K562 (cell line): ENCODE data around the gene VIT. TPM values are rescaled to one million over a fixed set of nuclear protein-coding genes. Genes with fewer than 3 reads are reported as not detected.

ENCODE experiments used
- ATAC-seq: fragments of 200-7000 bp; cut with Tn5 transposase; 3 replicates; pipeline ENCODE4 v1.9.1; 2020; ENCODE audit warnings: moderate library complexity
- BruUV-seq: library from RNA; stranded (reverse); fragments of 400-500 nt; replicated peaks from 2 replicates; lab custom pipeline; 2021; lab: Mats Ljungman, UMichigan
- CTCF ChIA-PET: fragments of 300-600 bp; formaldehyde crosslinking; extraction: SDS; loops from one replicate; lab custom pipeline; 2021; ENCODE audit warnings: low intra/inter-chr PET ratio; lab: Yijun Ruan, JAX
- POLR2A ChIA-PET: fragments of 300-600, 350-650 bp; sonication (Branson Sonifier 250); formaldehyde crosslinking; extraction: SDS; loops from one replicate; lab custom pipeline; 2021; ENCODE audit warnings: antibody characterized with exemption, inconsistent platforms; lab: Yijun Ruan, JAX
- DNase-seq, 4 experiments: peaks; one replicate each; pipeline versions ENCODE4 v3.0.0 to v3.0.0-alpha.2; 2011 to 2018; ENCODE audit warnings: low spot score in 3 of 4, mixed read lengths in 3 of 4; ENCODE audit errors: extremely low read depth in 1 of 4
- FAIRE-seq: peaks from 2 replicates; lab custom pipeline; 2011; peaks lifted over from hg19 to GRCh38; lab: Jason Lieb, UNC
- H2AFZ ChIP-seq: 2 replicates; pipeline ENCODE4 v1.6.0; 2011; ENCODE audit warnings: low read depth, low read length, control low read depth, inconsistent platforms
- H3K27ac ChIP-seq: fragments of 200-600 bp; 3 replicates; pipeline ENCODE4 v1.8.0; 2011; ENCODE audit warnings: low read depth, mild to moderate bottlenecking, control low read depth, inconsistent platforms, low read length, moderate library complexity, mixed read lengths; ENCODE audit errors: extremely low read depth
- H3K27me3 ChIP-seq, 2 experiments: fragments of 300-600 bp in 1 of 2; 2 replicates in 1 of 2; 3 replicates in 1 of 2; pipeline versions ENCODE4 v1.6.0 to v1.8.0; 2011; ENCODE audit warnings: inconsistent platforms in 2 of 2, low read length in 2 of 2, mild to moderate bottlenecking in 1 of 2, mixed read lengths in 1 of 2, moderate library complexity in 1 of 2; ENCODE audit not compliant: control insufficient read depth in 2 of 2, insufficient read depth in 2 of 2
- H3K36me3 ChIP-seq: fragments of 300-600 bp; 3 replicates; pipeline ENCODE4 v1.8.0; 2011; ENCODE audit warnings: mild to moderate bottlenecking, low read length, inconsistent platforms; ENCODE audit not compliant: control insufficient read depth, insufficient read depth
- H3K4me1 ChIP-seq, 2 experiments: fragments of 200-600 bp in 1 of 2; replicated peaks in 1 of 2; 2 replicates in 1 of 2; 3 replicates in 1 of 2; pipeline versions ENCODE4 v1.5.1 to v1.8.0; 2011; ENCODE audit warnings: inconsistent platforms in 2 of 2, low read length in 2 of 2, mild to moderate bottlenecking in 1 of 2, mixed read lengths in 1 of 2, moderate library complexity in 1 of 2; ENCODE audit not compliant: control insufficient read depth in 2 of 2, insufficient read depth in 2 of 2
- H3K4me2 ChIP-seq: 2 replicates; pipeline ENCODE4 v1.6.1; 2011; ENCODE audit warnings: low read length, control low read depth, inconsistent platforms, mixed read lengths; ENCODE audit not compliant: insufficient read depth
- H3K4me3 ChIP-seq: fragments of 200-600 bp; sonication (generic), shearing (Covaris generic); 2 replicates; pipeline ENCODE4 v1.5.1; 2016; ENCODE audit warnings: control low read depth, inconsistent platforms
- H3K79me2 ChIP-seq: fragments of 200-600 bp; 3 replicates; pipeline ENCODE4 v1.8.0; 2011; ENCODE audit warnings: low read length, inconsistent platforms; ENCODE audit not compliant: control insufficient read depth, insufficient read depth
- H3K9ac ChIP-seq, 2 experiments: 2 replicates each; pipeline versions ENCODE4 v1.6.0 to v1.6.1; 2011; ENCODE audit warnings: low read depth in 2 of 2, low read length in 2 of 2, control low read depth in 1 of 2, inconsistent platforms in 1 of 2, mild to moderate bottlenecking in 1 of 2, mixed read lengths in 1 of 2; ENCODE audit not compliant: insufficient read depth in 1 of 2
- H3K9me1 ChIP-seq: one replicate; pipeline ENCODE4 v1.6.0; 2011; ENCODE audit warnings: inconsistent platforms, mild to moderate bottlenecking, low read length, moderate library complexity; ENCODE audit not compliant: control insufficient read depth, insufficient read depth
- H3K9me3 ChIP-seq: replicated peaks from 2 replicates; pipeline ENCODE4 v1.5.1; 2011; ENCODE audit warnings: low read depth, low read length, inconsistent platforms; ENCODE audit not compliant: control insufficient read depth, insufficient read depth
- H4K20me1 ChIP-seq: replicated peaks from 2 replicates; pipeline ENCODE4 v1.6.1; 2011; ENCODE audit warnings: low read length, inconsistent platforms, mixed read lengths; ENCODE audit not compliant: control insufficient read depth, insufficient read depth
- HMG20B ChIP-seq: fragments of 250-450 bp; sonication (Bioruptor Pico); IDR thresholded peaks from 2 replicates; pipeline ENCODE4 v1.5.0; 2021; ENCODE audit warnings: mild to moderate bottlenecking
- SRSF3 ChIP-seq: fragments of 200-400 bp; formaldehyde crosslinking; IDR thresholded peaks from 2 replicates; pipeline ENCODE4 v1.6.1; 2016; ENCODE audit warnings: mild to moderate bottlenecking, low read length, moderate library complexity; ENCODE audit not compliant: insufficient read depth
- ZNF324 ChIP-seq: fragments of 250-450 bp; sonication (Bioruptor Pico); IDR thresholded peaks from 2 replicates; pipeline ENCODE4 v1.4.0; 2020; ENCODE audit warnings: mild to moderate bottlenecking
- ZNF699 ChIP-seq: fragments of 250-450 bp; sonication (Bioruptor Pico); IDR thresholded peaks from 2 replicates; pipeline ENCODE4 v1.8.0; 2021; ENCODE audit warnings: mild to moderate bottlenecking, moderate library complexity; ENCODE audit not compliant: insufficient replicate concordance
- WGBS: fragments of 100-300 bp; shearing (Covaris generic); methylation state at CpG from one replicate; pipeline ENCODE4 v1.1.6; 2016; ENCODE audit warnings: low coverage, mixed read lengths; ENCODE audit not compliant: insufficient coverage; ENCODE audit errors: missing lambda C conversion rate; 5-methylcytosine and 5-hydroxymethylcytosine counted together
- in situ Hi-C: fragments of 300-500 bp; cut with MboI; formaldehyde crosslinking; loops from 4 replicates; pipeline ENCODE4 v1.15.0; 2018; ENCODE audit warnings: inconsistent platforms, mixed read lengths
- intact Hi-C: fragments of 100-400 bp; cut with micrococcal nuclease; formaldehyde crosslinking; loops from 2 replicates; pipeline ENCODE4 v1.14.2; 2022
- polyA plus RNA-seq, 8 experiments: library from polyadenylated mRNA; depleted of rRNA in 4 of 8; stranded (reverse) in 5 of 8; unstranded in 3 of 8; fragments of >200 nt; fragmentation: Nextera tagmentation in 2 of 8; fragmentation: Illumina TruSeq in 1 of 8; extraction: Ambion mirVana in 2 of 8; extraction: Trizol in 1 of 8; gene quantifications; 2 replicates each; pipeline versions ENCODE4 v1.2.1 to v1.2.3, GENCODE V29; 2011 to 2014; ENCODE audit warnings: inconsistent platforms in 1 of 8, missing spikeins in 1 of 8
- total RNA-seq, 7 experiments: library from RNA; depleted of rRNA in 6 of 7; stranded (reverse); fragments of >200 nt in 6 of 7; fragmentation: Illumina TruSeq in 2 of 7; extraction: Trizol in 2 of 7; gene quantifications; 2 replicates each; pipeline versions ENCODE4 v1.2.1 to v1.2.3, GENCODE V29; 2011 to 2021; ENCODE audit warnings: low replicate concordance in 1 of 7
- TF ChIP-seq, protein P1 (sequence below): sonication (generic); formaldehyde crosslinking; IDR thresholded peaks from 2 replicates; pipeline ENCODE4 v1.8.0; 2022; ENCODE audit warnings: missing genetic modification reagents, mild to moderate bottlenecking, moderate library complexity, borderline replicate concordance

Gene VIT
- total and polyA plus RNA-seq, 9 of the 15 experiments (the other 6 are each of a cell fraction or from before 2014, with no cell fraction given), result not detected

DNA sequence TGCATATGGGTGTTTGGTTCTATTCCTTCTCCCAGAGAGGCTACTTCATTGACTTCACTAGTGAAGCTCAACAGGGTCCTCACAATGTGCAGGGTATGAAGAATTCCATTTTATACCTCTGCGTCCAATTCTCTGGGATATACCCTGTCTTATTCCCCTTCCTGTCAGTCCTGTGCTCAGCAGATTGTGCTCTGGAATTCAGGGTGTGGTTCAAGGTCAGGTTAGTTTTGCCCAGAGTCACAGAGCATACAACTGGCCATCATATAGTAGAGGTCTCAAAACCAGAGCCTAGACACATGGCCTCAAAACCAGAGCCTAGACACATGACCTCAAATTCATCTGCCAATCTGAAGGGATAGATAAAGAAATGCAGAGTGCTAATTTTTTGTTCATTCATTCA is 38.8 kb upstream of the VIT start:
- ChIA-PET CTCF (no interaction called here), POLR2A (interaction anchor here (1.2 kb wide), 1 partner anchor 7 kb away, joined by 4 read pairs; no protein-coding TSS in a partner anchor)
- H2AFZ ChIP-seq, result no peak overlapping the region
- no peaks in the 10 kb centered on the region for H3K79me2 ChIP-seq
- no TSS peak for BruUV-seq
- H3K9me3 ChIP-seq, result no peaks in the 10 kb centered on the region
- no peaks in the 10 kb centered on the region for H3K27me3 ChIP-seq
- no peak overlapping the region for H3K4me2 ChIP-seq
- H4K20me1 ChIP-seq, result no peaks in the 10 kb centered on the region
- H3K9me1 ChIP-seq, result no peaks in the 10 kb centered on the region
- intact Hi-C loops, result no loop called here
- no peak for FAIRE-seq
- no peak for DNase-seq
- no peak overlapping the region for H3K4me3 ChIP-seq
- no peak for TF ChIP-seq ZNF324
- TF ChIP-seq ZNF699 (CRISPR knock-in tag), result no peak
- TF ChIP-seq, protein P1, sequence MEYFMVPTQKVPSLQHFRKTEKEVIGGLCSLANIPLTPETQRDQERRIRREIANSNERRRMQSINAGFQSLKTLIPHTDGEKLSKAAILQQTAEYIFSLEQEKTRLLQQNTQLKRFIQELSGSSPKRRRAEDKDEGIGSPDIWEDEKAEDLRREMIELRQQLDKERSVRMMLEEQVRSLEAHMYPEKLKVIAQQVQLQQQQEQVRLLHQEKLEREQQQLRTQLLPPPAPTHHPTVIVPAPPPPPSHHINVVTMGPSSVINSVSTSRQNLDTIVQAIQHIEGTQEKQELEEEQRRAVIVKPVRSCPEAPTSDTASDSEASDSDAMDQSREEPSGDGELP, result no peak
- TF ChIP-seq HMG20B, result no peak
- TF ChIP-seq SRSF3, result no peak
- TF ChIP-seq, all 486 proteins: peak for 0
- Histone ChIP-seq H3K36me3 (no peaks in the 10 kb centered on the region), H3K4me1 (no peaks in the 10 kb centered on the region), H3K9ac (no peak overlapping the region), H3K27ac (no peak overlapping the region)
- 0% methylated on average over 1 of the region's 1 CpG for WGBS
- ATAC-seq, result no peak
- in situ Hi-C loops, result loop anchor here (5.0 kb wide), 1 partner anchor 305 kb away; no protein-coding TSS in a partner anchor
